ENCODE data around the gene SOX2. TPM values are rescaled to one million over a fixed set of nuclear protein-coding genes. Genes with fewer than 3 reads are reported as not detected.

Gene SOX2
- polyA plus RNA-seq, 3 donors, result not detected

DNA sequence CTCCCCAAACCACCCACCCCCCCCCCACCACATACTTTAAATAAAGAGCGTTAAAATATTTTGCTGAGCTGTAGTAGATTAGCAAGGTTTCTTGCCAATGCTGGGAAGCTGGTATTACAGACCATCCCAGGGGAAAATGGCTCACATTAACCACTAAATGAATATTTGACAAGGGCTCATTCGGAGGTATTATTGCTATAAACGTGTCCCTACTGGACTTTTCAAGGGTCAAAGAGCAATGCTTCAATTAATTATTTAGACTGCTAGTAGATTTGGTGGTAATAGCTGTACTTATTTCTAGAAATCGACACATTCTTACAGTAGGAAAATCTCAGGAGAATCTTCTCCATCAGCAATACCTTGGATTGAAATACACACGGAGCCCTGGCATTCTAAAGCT lies 5.2 kb downstream of the SOX2 start:
- intact Hi-C loops (cut with micrococcal nuclease), result no loop called here
- no peaks in the 10 kb centered on the region for H3K36me3 ChIP-seq (replicated peaks in 1 of 2; ENCODE audit: control insufficient read depth in 1 of 2, insufficient read depth in 2 of 2, low read length in 2 of 2)
- H3K27me3 Mint-ChIP-seq (ENCODE audit: low read depth in 3 of 3), result peaks cover 97% of the 10 kb centered on the region in 3 donors
- H3K27ac Mint-ChIP-seq, result no peak overlapping the region
- peaks cover 3 to 8% of the 10 kb centered on the region in 2 donors for H3K4me1 ChIP-seq (ENCODE audit: control insufficient read depth in 1 of 2, insufficient read depth in 2 of 2, low read length in 2 of 2)
- no peak overlapping the region for H2AFZ ChIP-seq (ENCODE audit: insufficient read depth, low read depth, low read length, poor library complexity, severe bottlenecking)
- H4K20me1 ChIP-seq (ENCODE audit: insufficient read depth, low read length), result no peaks in the 10 kb centered on the region
- TF ChIP-seq, protein P1, sequence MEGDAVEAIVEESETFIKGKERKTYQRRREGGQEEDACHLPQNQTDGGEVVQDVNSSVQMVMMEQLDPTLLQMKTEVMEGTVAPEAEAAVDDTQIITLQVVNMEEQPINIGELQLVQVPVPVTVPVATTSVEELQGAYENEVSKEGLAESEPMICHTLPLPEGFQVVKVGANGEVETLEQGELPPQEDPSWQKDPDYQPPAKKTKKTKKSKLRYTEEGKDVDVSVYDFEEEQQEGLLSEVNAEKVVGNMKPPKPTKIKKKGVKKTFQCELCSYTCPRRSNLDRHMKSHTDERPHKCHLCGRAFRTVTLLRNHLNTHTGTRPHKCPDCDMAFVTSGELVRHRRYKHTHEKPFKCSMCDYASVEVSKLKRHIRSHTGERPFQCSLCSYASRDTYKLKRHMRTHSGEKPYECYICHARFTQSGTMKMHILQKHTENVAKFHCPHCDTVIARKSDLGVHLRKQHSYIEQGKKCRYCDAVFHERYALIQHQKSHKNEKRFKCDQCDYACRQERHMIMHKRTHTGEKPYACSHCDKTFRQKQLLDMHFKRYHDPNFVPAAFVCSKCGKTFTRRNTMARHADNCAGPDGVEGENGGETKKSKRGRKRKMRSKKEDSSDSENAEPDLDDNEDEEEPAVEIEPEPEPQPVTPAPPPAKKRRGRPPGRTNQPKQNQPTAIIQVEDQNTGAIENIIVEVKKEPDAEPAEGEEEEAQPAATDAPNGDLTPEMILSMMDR (IDR thresholded peaks at IDR 0.05), result no peak
- H3K36me3 Mint-ChIP-seq, result peaks cover 0 to 6% of the 10 kb centered on the region in 2 donors
- H3K27ac ChIP-seq (ENCODE audit: low read depth in 1 of 2, low read length in 2 of 2), result no peak overlapping the region
- no peak overlapping the region for H3K4me3 ChIP-seq (replicated peaks in 1 of 3; ENCODE audit: low read depth in 2 of 3, low read length in 3 of 3)
- no peak overlapping the region for H3K9ac ChIP-seq (ENCODE audit: insufficient read depth, low read length, poor library complexity, severe bottlenecking)
- H3K4me1 Mint-ChIP-seq, result peaks cover 2% of the 10 kb centered on the region
- H3K4me3 Mint-ChIP-seq, result peak overlapping the region in 1 of 2 donors; percentile 60
- peaks cover 97 to 99% of the 10 kb centered on the region in 2 donors for H3K27me3 ChIP-seq (ENCODE audit: control insufficient read depth in 2 of 2, insufficient read depth in 2 of 2, low read length in 2 of 2)
- peaks cover 0 to 41% (median 23%) of the 10 kb centered on the region in 7 donors for H3K9me3 Mint-ChIP-seq
- WGBS (ENCODE audit: insufficient coverage), result no CpG with 5 or more reads among the region's 5 CpGs
- no peak overlapping the region for H3K4me2 ChIP-seq (replicated peaks; ENCODE audit: extremely low read depth, low read length, poor library complexity, severe bottlenecking)
- no peak for DNase-seq
- H3K79me2 ChIP-seq (ENCODE audit: insufficient read depth, low read length), result no peaks in the 10 kb centered on the region
- H3K9me3 ChIP-seq (replicated peaks in 1 of 2; ENCODE audit: control insufficient read depth in 1 of 2, insufficient read depth in 1 of 2, low read length in 2 of 2), result peaks cover 14 to 52% of the 10 kb centered on the region in 2 donors

DNA sequence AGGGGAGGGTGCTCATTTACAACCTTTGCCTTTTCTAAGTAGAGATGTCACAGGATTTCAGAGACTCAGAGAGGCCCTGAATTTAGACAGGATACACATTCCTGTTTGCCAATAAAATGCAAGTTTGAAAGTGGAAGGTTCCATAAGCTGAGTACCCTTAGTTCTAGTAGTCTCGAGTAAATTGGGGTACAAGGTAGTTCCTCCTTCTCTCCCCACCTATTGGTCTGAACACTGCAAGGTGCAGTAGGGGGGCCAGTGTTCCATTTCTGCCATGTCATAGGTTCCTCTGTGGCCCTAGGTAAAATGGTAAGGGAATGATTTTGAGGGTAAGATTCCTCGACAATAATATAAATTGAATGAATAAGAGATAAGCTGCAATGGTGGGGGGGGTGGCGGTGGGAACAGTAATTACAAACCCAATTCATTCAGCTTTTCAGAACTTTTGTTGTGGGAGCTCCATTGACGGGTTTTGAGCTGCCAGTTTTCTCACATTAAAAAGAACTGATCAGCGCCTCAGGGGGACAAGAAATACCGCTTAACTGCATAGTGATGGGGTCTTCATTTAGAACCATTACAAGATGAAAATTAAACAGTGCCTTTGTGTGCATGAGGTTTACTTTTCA lies 5.9 kb downstream of the SOX2 start:
- Histone ChIP-seq H2AFZ (ENCODE audit: insufficient read depth, low read depth, low read length, poor library complexity, severe bottlenecking) (no peak overlapping the region), H3K79me2 (ENCODE audit: insufficient read depth, low read length) (no peaks in the 10 kb centered on the region), H3K9ac (ENCODE audit: insufficient read depth, low read length, poor library complexity, severe bottlenecking) (no peak overlapping the region), H3K4me1 (ENCODE audit: control insufficient read depth in 1 of 2, insufficient read depth in 2 of 2, low read length in 2 of 2) (peaks cover 0 to 1% of the 10 kb centered on the region in 2 donors), H3K27ac (ENCODE audit: low read depth in 1 of 2, low read length in 2 of 2) (no peak overlapping the region), H3K9me3 (replicated peaks in 1 of 2; ENCODE audit: control insufficient read depth in 1 of 2, insufficient read depth in 1 of 2, low read length in 2 of 2) (peaks cover 14 to 52% of the 10 kb centered on the region in 2 donors), H4K20me1 (ENCODE audit: insufficient read depth, low read length) (no peaks in the 10 kb centered on the region), H3K27me3 (ENCODE audit: control insufficient read depth in 2 of 2, insufficient read depth in 2 of 2, low read length in 2 of 2) (peaks cover 100% of the 10 kb centered on the region in 2 donors), H3K36me3 (replicated peaks in 1 of 2; ENCODE audit: control insufficient read depth in 1 of 2, insufficient read depth in 2 of 2, low read length in 2 of 2) (no peaks in the 10 kb centered on the region), H3K4me2 (replicated peaks; ENCODE audit: extremely low read depth, low read length, poor library complexity, severe bottlenecking) (no peak overlapping the region), H3K4me3 (replicated peaks in 1 of 3; ENCODE audit: low read depth in 2 of 3, low read length in 3 of 3) (no peak overlapping the region)
- WGBS (ENCODE audit: insufficient coverage), result no CpG with 5 or more reads among the region's 6 CpGs
- TF ChIP-seq, protein P1 (IDR thresholded peaks at IDR 0.05), result no peak
- peaks cover 0 to 39% (median 23%) of the 10 kb centered on the region in 7 donors for H3K9me3 Mint-ChIP-seq
- intact Hi-C loops (cut with micrococcal nuclease), result no loop called here
- H3K27ac Mint-ChIP-seq, result no peak overlapping the region
- no peak for DNase-seq
- H3K4me3 Mint-ChIP-seq, result peak overlapping the region in 1 of 2 donors; percentile 66
- peaks cover 0 to 6% of the 10 kb centered on the region in 2 donors for H3K36me3 Mint-ChIP-seq
- peaks cover 99% of the 10 kb centered on the region in 3 donors for H3K27me3 Mint-ChIP-seq (ENCODE audit: low read depth in 3 of 3)
- no peaks in the 10 kb centered on the region for H3K4me1 Mint-ChIP-seq
